Stimulated activated CD8-positive, alpha-beta memory T cell treated with anti-CD3 and anti-CD28 coated beads, Interleukin-2, amount 100 ng/mL, for 48 hours (primary cell): ENCODE results near the gene TPRA1.
"Not testable (repeated sequence)": the region's sequence is repeated elsewhere in the genome, so short reads cannot be mapped to it uniquely, and the experiment has no call there.

ENCODE experiments used
- DNase-seq, 2 donors: peaks; one replicate each; pipeline ENCODE4 v3.0.0-alpha.2; 2020; ENCODE audit warnings: low read depth in 2 of 2

The TPRA1 gene

GRCh38 chr3:127536830-127537812 is 53.4 kb downstream of the TPRA1 start:
- no peak for DNase-seq

GRCh38 chr3:127535901-127536829 is 54.4 kb downstream of the TPRA1 start:
- no peak for DNase-seq

GRCh38 chr3:127535106-127535785 is 55.3 kb downstream of the TPRA1 start:
- DNase-seq, result no peak

- DNase-seq, result no peak
These were observed 56.0 kb downstream of the TPRA1 start for GRCh38 chr3:127534564-127534963.

- no peak for DNase-seq
These were observed 56.4 kb downstream of the TPRA1 start for GRCh38 chr3:127534161-127534451.

GRCh38 chr3:127532561-127533203 is 57.9 kb downstream of the TPRA1 start:
- DNase-seq, result no peak

GRCh38 chr3:127531821-127532220 is 58.7 kb downstream of the TPRA1 start:
- no peak for DNase-seq

GRCh38 chr3:127530863-127531262 is 59.7 kb downstream of the TPRA1 start:
- not testable (repeated sequence) for DNase-seq

- no peak for DNase-seq
These were observed 61.0 kb downstream of the TPRA1 start for GRCh38 chr3:127529346-127530188.

- no peak for DNase-seq
These were observed 65.2 kb downstream of the TPRA1 start for GRCh38 chr3:127525373-127525772.

- no peak for DNase-seq
These were observed 66.1 kb downstream of the TPRA1 start for GRCh38 chr3:127524296-127524896.
